NK-92 (cell line): Measurements from ENCODE around the gene GMPR2.
A peak's percentile ranks its signal among the peaks of the same experiment; 100 is the strongest.

Source experiments
- DNase-seq: peaks from one replicate; lab custom pipeline; 2025; ENCODE audit not compliant: unreplicated experiment; lab: John Stamatoyannopoulos, UW

GMPR2 gene

GRCh38 chr14:24232645-24233537, at the start of gene GMPR2:
Gene GMPR2, plus strand, starts transcription at chr14:24232929. Its CDS starts 325 bp downstream, at chr14:24233254.
- DNase-seq, result no peak

- DNase-seq, result no peak
Measured at GRCh38 chr14:24183014-24183481, 49.7 kb upstream of the GMPR2 start.

- no peak for DNase-seq
Measured at GRCh38 chr14:24184104-24184970, 48.4 kb upstream of the GMPR2 start.

- no peak for DNase-seq
Measured at GRCh38 chr14:24185026-24185425, 47.7 kb upstream of the GMPR2 start.

GRCh38 chr14:24185741-24186140, 47.0 kb upstream of the GMPR2 start:
- no peak for DNase-seq

GRCh38 chr14:24186831-24187538, 45.7 kb upstream of the GMPR2 start:
- no peak for DNase-seq

- DNase-seq, result no peak
Measured at GRCh38 chr14:24187539-24187915, 45.2 kb upstream of the GMPR2 start.

- DNase-seq, result peak; percentile 74
Measured at GRCh38 chr14:24188251-24189058, 44.3 kb upstream of the GMPR2 start, which contains the start of gene IPO4. Gene IPO4, minus strand, starts transcription at chr14:24188816. Its CDS starts 29 bp downstream, at chr14:24188787.

GRCh38 chr14:24189059-24189375, 43.7 kb upstream of the GMPR2 start:
- DNase-seq, result no peak

- DNase-seq, result no peak
Measured at GRCh38 chr14:24189460-24189859, 43.3 kb upstream of the GMPR2 start.

- DNase-seq, result no peak
Measured at GRCh38 chr14:24190416-24190815, 42.3 kb upstream of the GMPR2 start.

GRCh38 chr14:24192933-24193332, 39.8 kb upstream of the GMPR2 start:
- no peak for DNase-seq

- no peak for DNase-seq
Measured at GRCh38 chr14:24194186-24194872, 38.4 kb upstream of the GMPR2 start.

- no peak for DNase-seq
Measured at GRCh38 chr14:24194873-24195185, 37.9 kb upstream of the GMPR2 start.

- peak; percentile 33 for DNase-seq
Measured at GRCh38 chr14:24195186-24196070, 37.3 kb upstream of the GMPR2 start, which contains the start of gene TM9SF1. Gene TM9SF1, minus strand, starts transcription at chr14:24195441. Its CDS starts 422 bp downstream, at chr14:24195019.

GRCh38 chr14:24196071-24197055, 36.4 kb upstream of the GMPR2 start:
- DNase-seq, result no peak

- no peak for DNase-seq
Measured at GRCh38 chr14:24197056-24197450, 35.7 kb upstream of the GMPR2 start.
